ENCODE measurements around the gene PEX5L.
"Not testable (repeated sequence)": the region's sequence is repeated elsewhere in the genome, so short reads cannot be mapped to it uniquely, and the experiment has no call there.

Gene PEX5L, protein sequence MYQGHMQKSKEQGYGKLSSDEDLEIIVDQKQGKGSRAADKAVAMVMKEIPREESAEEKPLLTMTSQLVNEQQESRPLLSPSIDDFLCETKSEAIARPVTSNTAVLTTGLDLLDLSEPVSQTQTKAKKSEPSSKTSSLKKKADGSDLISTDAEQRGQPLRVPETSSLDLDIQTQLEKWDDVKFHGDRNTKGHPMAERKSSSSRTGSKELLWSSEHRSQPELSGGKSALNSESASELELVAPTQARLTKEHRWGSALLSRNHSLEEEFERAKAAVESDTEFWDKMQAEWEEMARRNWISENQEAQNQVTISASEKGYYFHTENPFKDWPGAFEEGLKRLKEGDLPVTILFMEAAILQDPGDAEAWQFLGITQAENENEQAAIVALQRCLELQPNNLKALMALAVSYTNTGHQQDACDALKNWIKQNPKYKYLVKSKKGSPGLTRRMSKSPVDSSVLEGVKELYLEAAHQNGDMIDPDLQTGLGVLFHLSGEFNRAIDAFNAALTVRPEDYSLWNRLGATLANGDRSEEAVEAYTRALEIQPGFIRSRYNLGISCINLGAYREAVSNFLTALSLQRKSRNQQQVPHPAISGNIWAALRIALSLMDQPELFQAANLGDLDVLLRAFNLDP

DNA sequence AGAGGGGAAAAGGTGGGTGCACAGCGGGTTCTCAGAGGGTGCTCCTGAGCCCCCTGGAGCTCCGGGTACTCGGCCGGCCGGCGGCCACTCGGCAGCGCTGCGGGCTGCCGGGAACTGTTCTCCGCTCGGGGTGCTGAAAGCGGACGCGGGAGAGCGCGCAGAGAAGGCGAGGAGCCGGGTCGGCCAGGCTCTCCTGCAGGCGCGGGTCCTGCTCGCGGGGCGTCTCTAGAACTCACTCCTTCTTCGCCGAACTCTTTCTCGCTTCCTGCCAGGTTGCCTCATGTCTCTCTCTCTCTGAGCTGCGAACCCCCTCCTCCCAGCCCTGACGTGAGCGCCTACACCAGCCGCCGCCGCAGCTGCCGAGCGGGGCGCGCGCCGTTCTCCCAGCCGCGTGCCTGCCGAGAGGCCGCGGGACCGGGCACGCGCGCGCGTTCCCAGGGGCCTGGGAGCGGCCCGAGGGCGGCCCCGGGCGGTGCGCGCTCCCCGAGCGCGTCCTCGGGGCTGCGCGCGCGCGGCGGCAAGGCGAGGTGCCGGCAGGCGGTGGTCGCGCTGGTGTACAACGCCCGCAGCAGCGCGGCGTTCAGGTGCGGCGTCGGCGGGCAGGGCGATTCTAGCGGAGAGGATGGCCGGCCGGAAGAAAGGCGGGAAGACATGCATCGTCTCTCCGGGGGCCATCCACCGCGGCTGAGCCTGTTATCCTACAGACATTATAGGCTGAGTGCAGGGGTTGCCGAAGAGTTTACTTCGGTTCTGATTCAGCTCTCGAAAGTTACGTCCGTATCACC lies at the start of gene PEX5L:
Gene PEX5L (minus strand): TSS at position 267 of the 785 bp plus-strand sequence. CDS start 338 bp downstream, outside the sequence.
- peak; percentile 66 for FAIRE-seq
- DNase-seq (ENCODE audit: insufficient read length, low spot score): peak; percentile 72

DNA sequence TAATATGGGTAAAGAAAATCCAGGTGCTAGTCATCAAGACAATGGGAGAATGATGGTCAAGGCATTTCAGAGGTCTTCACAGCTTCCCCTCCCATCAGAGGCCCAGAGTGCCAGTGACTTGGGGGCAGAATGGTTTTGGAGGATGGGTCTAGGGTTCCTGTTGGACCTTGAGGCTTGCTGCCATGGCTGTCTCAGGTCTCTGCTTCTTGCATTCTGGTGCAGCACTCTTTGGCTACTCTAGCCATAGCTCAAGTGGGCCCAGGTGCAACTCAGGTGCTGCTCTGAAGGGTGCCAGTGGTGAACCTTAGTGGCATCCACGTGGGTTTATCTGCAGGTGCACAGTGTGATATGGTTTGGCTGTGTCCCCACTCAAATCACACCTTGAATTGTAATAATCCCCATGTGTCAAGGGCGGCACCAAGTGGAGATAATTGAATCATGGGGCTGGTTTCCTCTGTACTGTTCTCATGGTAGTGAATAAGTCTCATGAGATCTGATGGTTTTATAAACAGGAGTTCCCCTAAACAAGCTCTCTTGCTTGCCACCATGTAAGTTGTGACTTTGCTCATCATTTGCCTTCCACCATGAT lies 48.5 kb upstream of the PEX5L start:
- DNase-seq (ENCODE audit: insufficient read length, low spot score) (no peak), FAIRE-seq (no peak)

DNA sequence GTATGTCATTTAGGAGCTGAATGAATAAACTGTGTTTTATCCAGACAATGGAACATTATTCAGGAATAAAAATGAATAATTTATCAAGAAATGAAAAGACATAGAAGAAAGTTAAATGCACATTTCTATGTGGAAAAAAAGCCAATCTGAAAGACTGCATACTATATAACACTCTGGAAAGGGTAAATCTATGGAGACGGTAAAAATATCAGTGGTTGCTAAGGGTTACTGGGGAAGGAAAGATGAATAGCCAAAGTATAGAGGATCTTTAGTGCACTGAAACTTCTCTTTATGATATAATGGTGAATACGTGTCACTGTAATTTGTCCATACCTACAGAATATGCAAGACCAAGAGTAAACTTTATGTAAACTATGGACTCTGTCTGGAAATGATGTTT lies 46.0 kb upstream of the PEX5L start:
- FAIRE-seq: no peak
- DNase-seq (ENCODE audit: insufficient read length, low spot score): no peak

DNA sequence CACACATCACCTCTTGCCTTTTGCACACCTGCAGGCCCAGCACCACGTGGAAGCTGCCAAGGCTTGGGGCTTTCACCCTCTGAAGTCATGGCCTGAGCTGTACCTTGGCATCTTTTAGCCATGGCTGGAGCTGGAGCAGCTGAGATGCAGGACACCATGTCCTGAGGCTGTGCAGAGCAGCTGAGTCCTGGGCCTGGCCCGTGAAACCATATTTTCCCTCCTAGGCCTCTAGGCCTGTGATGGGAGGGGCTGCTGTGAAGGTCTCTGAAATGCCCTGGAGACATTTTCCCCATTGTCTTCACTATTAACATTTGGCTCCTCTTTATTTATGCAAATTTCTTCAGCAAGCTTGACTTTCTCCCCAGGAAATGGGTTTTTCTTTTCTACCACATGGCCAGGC lies 41.9 kb upstream of the PEX5L start:
- FAIRE-seq: no peak
- no peak for DNase-seq (ENCODE audit: insufficient read length, low spot score)

DNA sequence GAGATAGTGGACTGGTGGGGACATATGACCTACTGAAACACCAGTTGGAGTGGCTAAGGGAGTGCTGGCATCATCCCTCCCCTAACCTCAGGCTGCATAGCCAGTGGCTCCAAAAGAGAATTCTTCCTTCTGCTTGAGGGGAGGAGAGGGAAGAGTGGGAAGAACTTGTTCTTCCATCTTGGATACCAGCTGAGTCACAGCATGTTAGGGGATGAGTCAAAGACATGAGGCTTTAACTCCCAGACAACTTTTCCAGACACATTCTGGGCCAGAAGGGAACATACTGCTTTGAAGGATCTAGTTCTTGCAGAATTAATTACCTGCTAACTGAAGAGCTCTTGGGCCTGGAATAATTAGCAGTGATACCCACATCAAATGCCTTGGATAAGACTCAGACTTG lies 36.8 kb upstream of the PEX5L start:
- FAIRE-seq (no peak), DNase-seq (ENCODE audit: insufficient read length, low spot score) (no peak)

DNA sequence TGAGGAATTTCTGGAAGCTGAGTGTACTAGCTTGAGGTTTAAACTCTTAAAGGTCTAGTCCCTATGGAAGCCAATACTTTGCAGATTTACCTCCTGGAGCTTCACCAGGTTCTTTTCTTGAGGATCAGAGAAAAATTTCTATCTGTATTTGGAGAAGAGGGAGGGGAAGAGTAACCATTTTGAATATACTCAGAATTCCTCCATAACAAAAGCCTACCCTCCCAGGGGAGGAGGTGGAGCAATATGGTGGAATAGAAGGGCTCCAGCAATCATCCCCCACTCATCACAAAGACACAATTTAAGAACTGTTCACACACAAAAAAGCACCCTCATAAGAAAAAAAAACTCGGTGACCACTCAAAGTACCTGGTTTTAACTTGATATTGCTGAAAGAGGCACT lies 36.0 kb upstream of the PEX5L start:
- FAIRE-seq: no peak
- no peak for DNase-seq (ENCODE audit: insufficient read length, low spot score)

DNA sequence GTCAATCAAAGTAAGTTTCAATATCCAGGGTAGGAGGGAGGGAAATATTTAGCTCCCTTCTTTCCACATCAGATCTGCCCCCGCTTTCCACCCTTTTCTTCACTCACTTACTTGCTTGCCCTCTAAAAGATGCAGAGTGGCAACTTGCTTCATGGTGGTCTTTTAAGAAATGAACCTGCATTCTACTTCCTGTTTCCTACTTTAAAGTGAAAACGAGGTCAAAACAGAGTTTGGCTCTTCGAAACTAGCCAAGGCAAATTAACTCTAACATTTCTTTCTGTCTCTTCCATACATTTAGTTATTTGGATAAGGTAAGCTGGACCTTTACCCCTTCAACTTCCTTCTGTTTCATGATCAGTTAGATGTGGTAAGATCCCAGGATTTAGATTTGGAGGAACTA lies 34.2 kb upstream of the PEX5L start:
- FAIRE-seq (no peak), DNase-seq (ENCODE audit: insufficient read length, low spot score) (no peak)

DNA sequence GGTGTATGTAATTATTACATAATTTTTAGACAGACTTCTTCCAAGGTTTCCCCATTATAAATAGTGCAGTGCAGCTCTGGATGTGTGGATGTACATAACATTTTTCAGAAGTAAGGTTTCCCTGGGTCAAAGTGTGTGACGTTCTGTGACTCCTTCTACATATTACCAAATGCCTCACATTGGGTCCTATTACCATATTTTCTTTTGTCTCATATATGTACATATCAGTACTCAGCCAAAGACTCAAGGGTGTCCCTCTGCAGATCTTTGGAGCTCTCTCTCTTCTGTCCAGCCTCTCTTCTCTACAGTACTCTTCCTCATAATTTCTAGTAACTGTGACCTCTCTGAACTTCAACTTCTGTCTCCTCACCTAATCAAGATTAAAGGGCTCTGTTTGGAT lies 31.3 kb upstream of the PEX5L start:
- no peak for FAIRE-seq

DNA sequence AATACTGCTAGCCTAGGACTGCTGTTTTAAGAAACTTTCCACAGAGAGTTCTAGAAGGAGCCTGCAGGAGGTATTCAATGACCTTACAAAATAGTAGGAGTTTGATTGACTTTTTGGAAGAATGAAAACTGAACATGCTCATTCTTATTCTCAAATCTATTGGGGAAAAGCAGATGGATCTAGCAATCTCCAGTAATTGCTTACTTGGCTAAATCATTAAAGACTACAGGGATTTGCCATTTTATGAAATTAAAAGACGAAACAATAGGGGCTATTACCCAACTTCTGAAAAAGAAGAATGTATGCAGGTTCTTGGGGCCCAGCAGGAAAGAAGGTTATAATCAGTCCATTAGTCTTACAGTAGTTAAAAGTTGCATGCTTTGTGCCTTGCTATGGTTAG lies 29.9 kb upstream of the PEX5L start:
- FAIRE-seq (no peak), DNase-seq (ENCODE audit: insufficient read length, low spot score) (no peak)

More for the DNA sequence above, 31.3 kb upstream of the PEX5L start:
- no peak for DNase-seq (ENCODE audit: insufficient read length, low spot score)

DNA sequence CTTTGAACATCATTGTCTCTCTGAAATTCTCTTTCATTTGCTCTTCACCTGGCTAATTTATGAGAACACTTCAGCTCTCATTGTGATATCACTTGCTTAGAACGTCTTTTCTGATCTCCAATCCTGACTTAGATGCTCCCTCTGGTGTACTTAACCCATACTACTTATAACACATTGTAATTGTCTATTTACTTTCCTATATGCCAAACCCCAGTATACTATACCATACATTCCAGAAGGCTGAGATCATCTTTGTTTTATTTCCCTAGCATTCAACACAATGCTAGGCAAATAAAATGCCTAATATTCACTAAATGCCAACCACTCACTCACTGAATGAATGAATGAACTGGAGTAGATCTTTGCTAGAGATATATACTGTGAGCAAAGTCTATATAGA lies 27.0 kb upstream of the PEX5L start:
- DNase-seq (ENCODE audit: insufficient read length, low spot score) (no peak), FAIRE-seq (no peak)

DNA sequence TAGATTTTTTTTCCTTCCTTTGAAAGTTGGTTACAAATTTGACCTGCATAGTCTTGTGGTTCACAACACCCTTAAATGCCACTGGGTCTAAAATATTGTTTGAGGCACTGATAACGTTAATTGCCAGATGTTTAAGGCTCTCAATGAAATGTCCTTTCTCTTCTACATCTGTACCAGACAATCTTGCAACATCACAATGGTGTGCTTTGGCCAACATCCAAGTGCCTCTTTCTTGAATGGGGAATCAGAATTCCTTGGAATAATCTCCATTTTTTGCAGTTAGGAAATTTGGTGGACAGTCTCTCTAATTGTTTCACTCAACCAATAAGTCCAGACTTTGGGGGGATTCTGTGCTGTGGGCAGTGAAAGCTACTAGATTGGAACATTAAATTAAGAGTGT lies 26.0 kb upstream of the PEX5L start:
- DNase-seq (ENCODE audit: insufficient read length, low spot score) (no peak), FAIRE-seq (no peak)

DNA sequence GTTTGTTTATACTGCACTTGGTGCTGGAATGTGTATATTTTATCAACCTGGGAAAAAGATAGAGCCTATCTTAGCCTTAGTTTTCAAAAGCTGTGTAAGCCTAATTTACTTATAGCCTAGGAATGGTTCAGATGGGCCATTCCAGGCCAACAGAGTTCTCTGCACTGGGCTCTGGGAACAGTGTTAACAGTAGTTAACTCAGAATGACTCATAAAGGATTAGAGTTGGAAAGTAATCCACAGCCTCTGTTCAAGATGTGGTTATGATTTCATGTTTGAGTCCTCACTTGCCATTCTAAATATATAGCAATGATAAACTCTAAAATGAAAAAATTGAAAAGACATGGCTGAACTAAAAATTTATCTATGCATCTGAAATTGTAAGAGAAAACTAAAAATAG lies 22.6 kb upstream of the PEX5L start:
- FAIRE-seq: no peak
- no peak for DNase-seq (ENCODE audit: insufficient read length, low spot score)

DNA sequence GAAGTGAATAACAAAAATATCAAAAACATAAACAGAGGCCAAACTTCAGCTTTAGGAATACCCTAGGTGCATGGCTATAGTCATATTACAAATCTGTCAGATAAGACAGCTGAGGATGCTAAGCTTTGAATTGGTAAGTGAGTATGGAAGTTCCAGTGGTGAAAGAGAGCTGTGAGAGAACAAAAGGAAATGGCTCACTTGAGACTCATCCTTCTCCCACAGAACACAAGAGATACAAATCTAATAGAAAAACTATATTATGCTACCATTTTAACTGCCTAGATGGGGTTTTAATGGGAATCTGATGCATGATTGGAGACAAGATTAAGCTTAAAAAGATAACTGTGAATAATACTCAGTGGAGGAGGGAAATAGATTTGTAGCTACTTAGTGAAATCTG lies 21.5 kb upstream of the PEX5L start:
- FAIRE-seq: no peak
- DNase-seq (ENCODE audit: insufficient read length, low spot score): no peak

DNA sequence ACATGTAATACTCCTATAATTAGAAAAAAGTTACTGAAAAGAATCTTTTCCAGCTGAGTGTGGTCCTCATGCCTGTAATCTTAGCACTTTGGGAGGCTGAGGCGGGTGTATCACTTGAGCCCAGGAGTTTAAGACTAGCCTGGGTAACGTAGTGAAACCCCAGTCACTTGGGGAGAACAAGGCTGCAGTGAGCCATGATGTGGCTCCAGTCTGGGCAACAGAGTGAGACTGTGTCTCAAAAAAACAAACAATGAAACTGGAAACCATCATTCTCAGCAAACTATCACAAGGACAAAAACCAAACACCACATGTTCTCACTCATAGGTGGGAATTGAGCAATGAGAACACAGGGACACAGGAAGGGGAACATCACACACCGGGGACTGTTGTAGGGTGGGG lies 18.9 kb upstream of the PEX5L start:
- DNase-seq (ENCODE audit: insufficient read length, low spot score); FAIRE-seq: not testable (repeated sequence)

DNA sequence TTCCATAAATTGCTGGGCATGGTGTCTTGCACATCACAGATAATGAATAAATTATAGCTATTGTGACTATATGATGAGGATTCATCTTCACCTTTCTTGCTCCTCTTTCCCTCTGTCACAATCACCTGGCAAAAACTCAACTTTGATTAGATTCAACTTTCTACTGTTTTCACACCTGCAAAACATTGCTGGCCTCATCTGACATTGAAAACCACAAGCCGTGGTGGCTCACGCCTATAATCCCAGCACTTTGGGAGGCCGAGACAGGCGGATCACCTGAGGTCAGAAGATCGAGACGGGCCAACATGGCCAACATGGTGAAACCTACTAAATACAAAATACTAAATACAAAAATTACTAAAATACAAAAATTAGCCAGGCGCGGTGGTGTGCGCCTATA lies 12.7 kb upstream of the PEX5L start:
- no peak for FAIRE-seq
- DNase-seq (ENCODE audit: insufficient read length, low spot score): no peak

DNA sequence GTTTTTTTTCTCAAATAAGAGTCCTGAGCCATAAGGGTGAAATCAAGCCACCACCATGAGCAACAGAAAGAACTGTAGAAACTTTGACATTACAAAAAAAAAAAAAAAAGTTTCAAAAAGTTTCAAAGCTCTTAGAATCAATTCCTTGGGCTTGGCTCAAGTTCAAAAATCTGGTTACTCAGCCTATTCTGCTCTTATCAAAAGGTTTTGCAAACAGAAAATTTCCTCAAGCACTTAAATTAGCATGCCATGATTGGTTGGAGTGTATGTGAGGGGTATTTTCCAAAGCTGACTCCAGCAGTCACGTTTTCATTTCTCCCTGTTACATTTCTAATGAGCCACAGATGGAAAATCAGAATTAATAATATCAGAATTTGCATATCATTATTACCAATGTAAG lies 12.1 kb upstream of the PEX5L start:
- FAIRE-seq (peak; percentile 71), DNase-seq (ENCODE audit: insufficient read length, low spot score) (no peak)

DNA sequence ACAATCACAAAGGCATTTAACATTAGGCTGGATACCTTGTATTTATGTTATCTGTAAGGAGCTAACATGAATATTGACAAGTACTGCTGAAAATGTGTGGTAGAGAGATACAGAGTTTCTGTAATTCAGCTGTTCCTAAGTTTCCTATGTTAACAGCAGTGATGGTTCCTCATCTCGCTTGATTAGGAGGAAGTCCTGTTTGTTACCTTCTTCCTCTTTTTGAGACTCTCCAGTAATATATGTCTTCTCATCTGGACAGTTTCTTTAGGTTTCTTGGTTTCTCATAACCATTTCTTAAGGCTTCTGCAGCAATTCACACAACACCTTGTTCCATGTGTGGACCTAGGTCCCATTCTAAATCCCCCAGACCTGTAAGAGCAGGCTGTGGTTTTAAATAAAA lies 11.4 kb upstream of the PEX5L start:
- FAIRE-seq (peak; percentile 90), DNase-seq (ENCODE audit: insufficient read length, low spot score) (peak; percentile 6)

DNA sequence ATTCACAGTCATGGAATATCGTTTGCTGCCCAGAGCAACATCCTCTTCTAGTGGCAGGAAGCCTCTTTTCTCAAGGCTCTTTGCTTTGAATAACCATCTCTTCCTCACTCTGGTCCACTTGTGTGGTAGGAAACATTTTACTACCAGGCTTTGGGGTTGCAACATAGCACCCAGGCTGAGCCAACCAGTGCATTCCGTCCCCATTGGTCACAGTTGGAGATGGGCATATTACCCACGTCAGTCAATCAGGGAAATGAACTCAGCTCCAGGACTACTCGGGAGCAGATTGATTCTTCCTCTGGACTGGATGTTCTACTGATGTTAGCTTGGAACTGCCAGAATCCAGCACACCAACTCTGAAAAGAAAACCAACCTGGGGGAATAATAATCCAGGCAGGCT lies 4.2 kb upstream of the PEX5L start:
- DNase-seq (ENCODE audit: insufficient read length, low spot score): no peak
- FAIRE-seq: no peak

DNA sequence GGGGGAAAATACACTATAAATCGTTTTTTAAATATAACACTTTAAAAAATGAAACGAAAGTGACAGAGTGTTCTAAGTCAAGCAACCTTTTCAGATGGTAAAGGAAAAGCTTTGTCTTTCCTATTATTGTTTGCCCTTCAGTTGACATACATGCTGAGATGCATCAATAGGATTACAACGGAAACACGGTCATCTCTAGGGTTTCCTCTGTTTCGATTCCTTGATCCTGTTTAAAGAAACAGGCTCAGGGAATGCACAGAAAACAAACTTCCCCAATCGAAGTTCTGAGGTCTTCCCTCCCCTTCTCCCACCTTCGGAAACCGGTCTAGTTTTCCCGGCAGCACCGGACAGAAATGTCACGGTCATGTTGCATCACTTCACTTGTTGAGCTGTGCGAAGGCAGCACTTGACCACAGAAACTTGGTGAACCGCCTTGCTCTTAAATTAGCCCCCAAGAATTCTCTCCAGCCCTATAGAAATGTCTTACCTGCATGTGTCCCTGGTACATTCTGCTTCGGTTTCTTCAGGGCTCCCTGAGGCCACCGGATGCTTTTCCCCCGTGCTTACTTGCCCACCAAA lies 556 bp downstream of the PEX5L start:
- FAIRE-seq (peak; percentile 86), DNase-seq (ENCODE audit: insufficient read length, low spot score) (peak; percentile 13)

DNA sequence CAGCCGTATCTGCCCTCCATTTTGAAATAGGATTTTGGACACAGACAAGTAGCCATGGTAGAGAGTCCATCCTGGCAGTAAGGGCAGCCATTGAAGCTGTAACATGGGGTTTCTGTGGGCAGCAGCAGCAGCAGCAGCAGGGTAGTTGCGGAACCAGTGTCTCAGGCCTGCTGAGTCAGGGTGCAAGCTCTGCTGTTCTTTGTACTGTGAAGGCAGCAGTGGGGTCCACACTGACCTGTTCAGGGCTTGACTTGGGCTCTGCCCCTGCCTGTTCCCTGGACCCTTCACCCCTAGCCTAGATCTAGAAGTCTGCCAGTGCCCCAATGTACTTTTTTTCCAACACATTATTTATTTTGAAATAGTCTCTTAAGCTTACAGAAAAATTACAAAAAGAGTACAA lies 9.7 kb downstream of the PEX5L start:
- DNase-seq (ENCODE audit: insufficient read length, low spot score): no peak
- no peak for FAIRE-seq

DNA sequence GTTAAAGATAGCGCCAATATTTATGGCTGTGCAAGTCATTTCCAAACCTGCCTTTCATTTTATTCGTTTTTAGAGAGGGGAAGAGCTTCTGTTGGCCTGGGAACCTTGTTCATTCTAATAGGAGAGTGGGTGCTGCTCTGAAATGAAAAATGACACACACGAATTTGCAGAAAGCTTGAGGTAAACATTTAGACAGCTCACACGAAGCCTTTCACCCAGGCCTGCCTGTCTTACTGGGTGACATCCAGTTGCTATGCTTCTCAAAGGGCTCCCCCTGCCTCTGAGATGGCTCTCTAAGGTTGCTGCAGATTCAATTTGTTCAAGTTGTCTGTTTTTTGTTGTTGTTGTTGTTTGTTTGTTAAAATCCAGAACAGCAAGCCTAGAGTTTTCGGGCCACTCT lies 18.2 kb downstream of the PEX5L start:
- DNase-seq (ENCODE audit: insufficient read length, low spot score): peak; percentile 6
- FAIRE-seq: peak; percentile 40

All from GM19239 (cell line).